NCI-H460 (cell line): ENCODE results near the gene DTWD2. TPM values are rescaled to one million over a fixed set of nuclear protein-coding genes. Genes with fewer than 3 reads are reported as not detected.

Source experiments
- DNase-seq: peaks from one replicate; pipeline ENCODE4 v3.0.0-alpha.2; 2016; ENCODE audit warnings: low read depth; ENCODE audit errors: extremely low read depth
- polyA plus RNA-seq: library from polyadenylated mRNA; depleted of rRNA; stranded (reverse); fragments of >200 nt; gene quantifications from 2 replicates; pipeline ENCODE4 v1.2.3, GENCODE V29; 2014; cell fraction: nucleus; rRNA removed
- total RNA-seq: library from RNA; depleted of rRNA; stranded (reverse); fragments of >200 nt; shearing (Covaris generic); gene quantifications from 2 replicates; pipeline ENCODE4 v1.2.3, GENCODE V29; 2014; rRNA removed

The DTWD2 gene
- 24.7 and 25.2 TPM in 2 replicates for total RNA-seq
- 4.0 and 8.9 TPM in 2 replicates for polyA plus RNA-seq

GRCh38 chr5:118987988-118988865 lies at the start of gene DTWD2:
DTWD2 (minus strand) TSS chr5:118988547; CDS start chr5:118988511, 36 bp downstream.
- DNase-seq: peak; percentile 92

- DNase-seq: no peak
Observed at GRCh38 chr5:119037496-119038215, 49.3 kb upstream of the DTWD2 start.

GRCh38 chr5:119036101-119036762 lies 47.9 kb upstream of the DTWD2 start:
- DNase-seq: peak; percentile 51

GRCh38 chr5:119033135-119033534 lies 44.8 kb upstream of the DTWD2 start:
- no peak for DNase-seq

- no peak for DNase-seq
Observed at GRCh38 chr5:119032656-119033055, 44.3 kb upstream of the DTWD2 start.

- no peak for DNase-seq
Observed at GRCh38 chr5:119031905-119032304, 43.6 kb upstream of the DTWD2 start.

GRCh38 chr5:119031011-119031886 lies 42.9 kb upstream of the DTWD2 start:
- DNase-seq: no peak

- DNase-seq: no peak
Observed at GRCh38 chr5:119028575-119028974, 40.2 kb upstream of the DTWD2 start.

- no peak for DNase-seq
Observed at GRCh38 chr5:119022773-119023172, 34.4 kb upstream of the DTWD2 start.

GRCh38 chr5:119022017-119022745 lies 33.8 kb upstream of the DTWD2 start:
- DNase-seq: peak; percentile 47

- no peak for DNase-seq
Observed at GRCh38 chr5:119021149-119021732, 32.9 kb upstream of the DTWD2 start.

- no peak for DNase-seq
Observed at GRCh38 chr5:119019949-119020348, 31.6 kb upstream of the DTWD2 start.

GRCh38 chr5:119019501-119019900 lies 31.2 kb upstream of the DTWD2 start:
- DNase-seq: no peak

GRCh38 chr5:119017994-119018393 lies 29.6 kb upstream of the DTWD2 start:
- DNase-seq: no peak

- no peak for DNase-seq
Observed at GRCh38 chr5:119016125-119016774, 27.9 kb upstream of the DTWD2 start.

GRCh38 chr5:119011186-119011585 lies 22.8 kb upstream of the DTWD2 start:
- DNase-seq: no peak

- DNase-seq: no peak
Observed at GRCh38 chr5:119010206-119010605, 21.9 kb upstream of the DTWD2 start.

GRCh38 chr5:119009131-119009530 lies 20.8 kb upstream of the DTWD2 start:
- no peak for DNase-seq

- no peak for DNase-seq
Observed at GRCh38 chr5:118999696-119000095, 11.3 kb upstream of the DTWD2 start.
